HepG2 (cell line): Measurements from ENCODE around the gene FXYD5. TPM values are rescaled to one million over a fixed set of nuclear protein-coding genes. Genes with fewer than 3 reads are reported as not detected.
A peak's percentile ranks its signal among the peaks of the same experiment; 100 is the strongest.

Source experiments
- AFF4 ChIP-seq: sonication (generic); formaldehyde crosslinking; IDR thresholded peaks from 2 replicates; pipeline ENCODE4 v1.4.0; 2020; ENCODE audit warnings: missing genetic modification reagents
- BRD4 ChIP-seq: sonication (generic); formaldehyde crosslinking; IDR thresholded peaks from 2 replicates; pipeline ENCODE4 v1.4.0; 2020; ENCODE audit warnings: missing genetic modification reagents
- DPF2 ChIP-seq: sonication (generic); formaldehyde crosslinking; IDR thresholded peaks from 2 replicates; pipeline ENCODE4 v1.4.0; 2020; ENCODE audit warnings: mild to moderate bottlenecking, low read depth, missing genetic modification reagents, borderline replicate concordance
- FIP1L1 ChIP-seq: fragments of 200-400 bp; formaldehyde crosslinking; IDR thresholded peaks from 2 replicates; pipeline ENCODE4 v1.6.1; 2018; ENCODE audit warnings: low read depth, mild to moderate bottlenecking, low read length, moderate library complexity, borderline replicate concordance; ENCODE audit not compliant: insufficient read depth
- GABPB1 ChIP-seq: IDR thresholded peaks from 2 replicates; pipeline ENCODE4 v1.6.1; 2016; ENCODE audit warnings: mild to moderate bottlenecking, missing genetic modification reagents, moderate library complexity, missing compliant biosample characterization
- HMGXB4 ChIP-seq, 2 experiments: sonication (generic) in 1 of 2; formaldehyde crosslinking in 1 of 2; IDR thresholded peaks; 2 replicates each; pipeline versions ENCODE4 v1.4.0 to v1.6.1; 2018 to 2020; ENCODE audit warnings: missing genetic modification reagents in 2 of 2, borderline replicate concordance in 1 of 2, low read depth in 1 of 2, mild to moderate bottlenecking in 1 of 2, missing biosample characterization in 1 of 2
- HNRNPL ChIP-seq: fragments of 200-400 bp; formaldehyde crosslinking; IDR thresholded peaks from 2 replicates; pipeline ENCODE4 v1.6.1; 2017; ENCODE audit warnings: mild to moderate bottlenecking, low read depth, low read length
- IKZF1 ChIP-seq: fragments of 450-650 bp; IDR thresholded peaks from 2 replicates; pipeline ENCODE4 v1.7.1; 2016
- ISX ChIP-seq: sonication (generic); formaldehyde crosslinking; conservative IDR thresholded peaks from 2 replicates; pipeline ENCODE4 v1.5.0; 2020; ENCODE audit warnings: missing genetic modification reagents
- KAT2B ChIP-seq: fragments of 150-350 bp; IDR thresholded peaks from 2 replicates; pipeline ENCODE4 v1.6.1; 2014; ENCODE audit warnings: low read depth, low read length, borderline replicate concordance
- KDM5B ChIP-seq: sonication (generic); formaldehyde crosslinking; IDR thresholded peaks from 2 replicates; pipeline ENCODE4 v1.4.0; 2020; ENCODE audit warnings: missing genetic modification reagents, mild to moderate bottlenecking, borderline replicate concordance
- NFRKB ChIP-seq: fragments of 450-650 bp; IDR thresholded peaks from 2 replicates; pipeline ENCODE4 v1.6.1; 2017
- SRF ChIP-seq: IDR thresholded peaks from 2 replicates; pipeline ENCODE4 v1.6.1; 2011; ENCODE audit warnings: mild to moderate bottlenecking, low read depth, low read length, moderate library complexity
- SRSF4 ChIP-seq: fragments of 200-400 bp; formaldehyde crosslinking; IDR thresholded peaks from one replicate; pipeline ENCODE4 v1.6.1; 2018; ENCODE audit warnings: mild to moderate bottlenecking, low read depth, low read length, moderate library complexity; ENCODE audit not compliant: poor library complexity, severe bottlenecking
- ZBTB37 ChIP-seq: sonication (generic); formaldehyde crosslinking; IDR thresholded peaks from 2 replicates; pipeline ENCODE4 v1.4.0; 2020; ENCODE audit warnings: mild to moderate bottlenecking, missing genetic modification reagents
- ZNF143 ChIP-seq: sonication (generic); formaldehyde crosslinking; IDR thresholded peaks from 2 replicates; pipeline ENCODE4 v1.4.0; 2020; ENCODE audit warnings: missing genetic modification reagents
- ZNF577 ChIP-seq: sonication (generic); formaldehyde crosslinking; IDR thresholded peaks from 2 replicates; pipeline ENCODE4 v1.4.0; 2020; ENCODE audit warnings: mild to moderate bottlenecking, low read depth, missing genetic modification reagents, borderline replicate concordance
- ZNF720 ChIP-seq: sonication (generic); formaldehyde crosslinking; IDR thresholded peaks from 2 replicates; pipeline ENCODE4 v1.4.0; 2020; ENCODE audit warnings: missing genetic modification reagents
- ZNF746 ChIP-seq: sonication (generic); formaldehyde crosslinking; IDR thresholded peaks from 2 replicates; pipeline ENCODE4 v1.8.0; 2022; ENCODE audit warnings: mild to moderate bottlenecking, missing genetic modification reagents
- polyA plus RNA-seq, 8 experiments: library from polyadenylated mRNA; depleted of rRNA in 3 of 8; stranded (reverse) in 7 of 8; unstranded in 1 of 8; fragments of >200 nt; fragmentation: Illumina TruSeq in 4 of 8; extraction: Trizol in 4 of 8; gene quantifications; 2 replicates each; pipeline versions ENCODE4 v1.2.1 to v1.2.3, GENCODE V29; 2011 to 2016; ENCODE audit warnings: low read depth in 4 of 8, missing spikeins in 1 of 8, mixed read lengths in 1 of 8; ENCODE audit not compliant: insufficient read depth in 1 of 8
- total RNA-seq, 5 experiments: library from RNA; depleted of rRNA; stranded (reverse); fragments of >200 nt; fragmentation: Illumina TruSeq; extraction: Trizol; gene quantifications; 2 replicates each; pipeline ENCODE4 v1.2.3, GENCODE V29; 2016; ENCODE audit warnings: low read depth in 1 of 5

Gene FXYD5
- total and polyA plus RNA-seq, 2 of the 13 experiments (the other 11 are each of a cell fraction or from before 2014, with no cell fraction given), result 0.65 TPM; not detected in 1

DNA sequence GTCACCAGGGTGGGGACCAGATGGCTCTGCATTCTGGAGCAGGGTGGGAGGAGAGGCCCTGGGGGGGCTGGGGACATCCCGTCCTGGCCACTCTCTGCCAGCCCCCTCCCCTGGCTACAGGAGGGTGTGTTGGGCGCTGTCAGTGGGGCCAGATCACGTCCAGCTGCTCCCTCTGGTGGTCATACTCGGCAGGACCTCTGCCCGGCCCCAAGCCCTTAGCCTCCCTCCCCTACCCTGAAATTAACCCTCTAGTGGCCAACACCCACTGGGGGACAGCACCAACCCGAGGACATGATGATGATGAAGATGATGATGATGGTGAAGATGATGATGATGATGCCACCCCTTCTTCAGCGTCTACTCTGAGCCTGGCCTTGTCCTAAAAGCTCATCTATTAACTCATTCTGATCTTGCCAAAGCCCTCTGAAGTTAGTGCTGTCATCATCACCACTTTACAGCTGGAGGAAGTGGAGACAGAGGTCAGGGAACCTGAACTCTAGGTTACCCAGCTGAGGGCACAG is 19.1 kb upstream of the FXYD5 start (continued):
- TF ChIP-seq ZNF746 (CRISPR knock-in tag) (no peak), NFRKB (no peak), KDM5B (CRISPR knock-in tag) (0 out of 2 replicates have a peak, but pooled peaks have one; percentile 13), ISX (no peak), ZNF143 (CRISPR knock-in tag) (no peak), HNRNPL (peak; percentile 66; the same call in 1 of the 2 replicates), ZNF720 (no peak), SRSF4 (no peak), AFF4 (CRISPR knock-in tag) (no peak), FIP1L1 (no peak), KAT2B (no peak), DPF2 (CRISPR knock-in tag) (peak; percentile 46; the same call in 1 of the 2 replicates), SRF (no peak), HMGXB4 (CRISPR knock-in tag; IDR thresholded peaks at IDR 0.05; ENCODE audit: borderline replicate concordance in 1 of 2, low read depth in 1 of 2) (peak; percentile 34 to 63; a peak in 1 of 4 replicates), IKZF1 (no peak), BRD4 (0 out of 2 replicates have a peak, but pooled peaks have one; percentile 21), ZNF577 (CRISPR knock-in tag) (no peak), GABPB1 (CRISPR knock-in tag) (peak; percentile 46), ZBTB37 (no peak)
